Fibroblast of skin of right biceps (primary cell): ENCODE results near the gene DDX54.

Experiments
- DNase-seq: peaks from one replicate; pipeline ENCODE4 v3.0.0-alpha.2; 2013

The DDX54 gene

DNA sequence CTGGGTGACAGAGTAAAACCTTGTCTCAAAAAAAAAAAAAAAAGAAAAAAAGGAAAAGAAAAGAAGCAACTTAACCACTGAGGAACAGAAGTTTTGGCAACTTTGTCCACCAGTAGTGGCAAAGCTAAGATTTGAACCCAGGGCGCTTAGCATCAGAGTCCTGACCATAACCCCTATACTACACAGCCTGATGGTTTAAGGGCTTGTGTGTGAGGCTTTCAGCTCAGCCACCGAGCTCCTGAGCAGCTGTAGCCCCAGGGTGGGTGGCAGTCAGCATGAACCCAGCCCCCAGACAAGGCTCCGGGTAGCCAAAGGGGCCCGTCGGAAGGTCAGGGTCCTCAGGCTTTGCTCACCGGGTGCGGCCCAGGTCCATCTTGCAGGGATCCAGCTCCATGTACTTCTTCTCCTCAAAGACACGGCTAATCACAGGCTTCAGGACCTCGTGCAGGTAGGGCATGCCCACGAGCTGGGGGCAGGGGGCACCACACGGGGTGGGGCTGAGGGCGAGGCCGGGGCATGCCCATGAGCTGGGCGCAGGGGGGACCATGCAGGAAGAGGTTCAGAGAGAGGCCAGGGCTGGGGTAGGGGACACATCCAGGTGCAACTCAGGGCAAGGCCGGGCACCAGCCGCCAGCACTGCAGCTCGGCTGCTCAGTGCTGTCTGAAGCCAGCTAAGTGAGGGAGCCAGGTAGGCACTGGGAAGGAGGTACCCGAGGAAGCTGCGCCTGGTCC is 70.7 kb downstream of the DDX54 start:
- no peak for DNase-seq

DNA sequence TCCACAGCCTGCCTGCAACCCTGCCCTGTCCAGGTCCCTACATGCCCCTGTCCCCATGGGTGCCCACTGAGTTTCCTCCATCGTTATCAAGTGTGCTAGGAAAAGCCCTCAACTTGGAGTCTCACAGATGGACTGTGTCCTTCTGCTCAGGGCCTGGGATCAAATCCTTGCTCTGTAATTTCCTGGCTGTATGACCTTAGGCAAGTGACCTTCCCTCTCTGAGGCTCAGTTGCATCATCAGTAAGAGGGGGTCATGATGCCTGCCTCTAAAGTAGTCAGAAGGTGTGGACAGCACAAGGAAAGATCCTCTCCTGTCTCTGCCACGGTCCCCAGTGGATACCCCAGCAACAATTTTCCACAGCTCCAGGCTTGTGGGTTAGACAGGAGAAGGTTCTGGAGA is 71.9 kb downstream of the DDX54 start:
- DNase-seq, result no peak

DNA sequence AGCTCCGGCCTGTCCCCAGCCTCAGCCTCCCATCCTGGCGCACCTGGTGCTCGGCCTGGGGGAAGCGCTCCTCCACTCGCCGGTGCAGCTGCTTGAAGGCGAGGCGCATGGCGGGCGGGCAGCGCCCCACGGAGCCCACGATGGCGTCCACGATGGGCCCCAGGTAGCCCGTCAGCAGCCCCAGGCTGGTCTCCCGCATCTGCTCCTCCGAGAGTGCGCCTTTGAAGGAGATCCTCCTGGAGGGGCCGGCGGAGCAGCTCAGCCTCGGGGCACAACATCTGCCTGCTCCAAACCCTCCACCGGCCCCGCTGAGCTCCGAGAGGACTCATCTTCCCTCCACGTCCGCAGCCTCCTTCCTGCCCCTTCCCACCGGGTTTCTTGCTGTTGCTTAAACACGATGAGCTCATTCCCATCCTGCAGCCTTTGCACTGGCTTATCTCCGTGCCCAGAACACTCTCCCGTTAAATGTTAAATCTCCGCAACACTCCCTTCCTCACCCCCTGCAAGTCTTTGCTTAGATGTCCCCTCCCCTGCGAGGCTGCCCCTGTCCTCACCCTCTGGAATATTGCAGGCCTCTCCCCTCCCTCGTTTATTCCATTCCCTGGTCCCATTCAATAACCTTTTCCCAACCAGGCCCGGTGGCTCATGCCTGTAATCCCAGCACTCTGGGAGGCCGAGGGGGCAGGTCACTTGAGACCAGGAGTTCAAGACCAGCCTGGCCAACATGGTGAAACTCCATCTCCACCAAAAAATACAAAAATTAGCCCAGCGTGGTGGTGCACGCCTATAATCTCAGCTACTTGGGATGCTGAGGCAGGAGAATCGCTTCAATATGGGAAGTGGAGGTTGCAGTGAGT is 73.0 kb downstream of the DDX54 start:
- no peak for DNase-seq

DNA sequence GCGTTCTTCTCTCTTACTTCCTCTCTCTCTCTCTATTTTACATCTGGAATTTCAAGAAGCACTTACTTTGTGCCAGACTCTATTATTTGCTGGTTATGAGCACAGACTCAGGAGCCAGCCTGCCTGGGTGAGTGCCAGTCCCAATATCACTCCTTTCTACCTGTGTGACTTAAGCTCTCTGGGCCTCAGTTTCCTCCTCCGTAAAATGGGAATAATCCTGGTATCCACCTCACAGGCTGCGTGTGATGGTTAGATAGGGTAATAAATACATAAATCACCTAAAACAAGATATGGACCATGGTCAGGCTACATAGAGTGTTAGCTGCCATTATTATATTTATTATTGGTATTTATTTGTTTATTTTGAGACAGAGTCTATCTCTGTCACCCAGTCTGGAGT is 74.0 kb downstream of the DDX54 start:
- no peak for DNase-seq

DNA sequence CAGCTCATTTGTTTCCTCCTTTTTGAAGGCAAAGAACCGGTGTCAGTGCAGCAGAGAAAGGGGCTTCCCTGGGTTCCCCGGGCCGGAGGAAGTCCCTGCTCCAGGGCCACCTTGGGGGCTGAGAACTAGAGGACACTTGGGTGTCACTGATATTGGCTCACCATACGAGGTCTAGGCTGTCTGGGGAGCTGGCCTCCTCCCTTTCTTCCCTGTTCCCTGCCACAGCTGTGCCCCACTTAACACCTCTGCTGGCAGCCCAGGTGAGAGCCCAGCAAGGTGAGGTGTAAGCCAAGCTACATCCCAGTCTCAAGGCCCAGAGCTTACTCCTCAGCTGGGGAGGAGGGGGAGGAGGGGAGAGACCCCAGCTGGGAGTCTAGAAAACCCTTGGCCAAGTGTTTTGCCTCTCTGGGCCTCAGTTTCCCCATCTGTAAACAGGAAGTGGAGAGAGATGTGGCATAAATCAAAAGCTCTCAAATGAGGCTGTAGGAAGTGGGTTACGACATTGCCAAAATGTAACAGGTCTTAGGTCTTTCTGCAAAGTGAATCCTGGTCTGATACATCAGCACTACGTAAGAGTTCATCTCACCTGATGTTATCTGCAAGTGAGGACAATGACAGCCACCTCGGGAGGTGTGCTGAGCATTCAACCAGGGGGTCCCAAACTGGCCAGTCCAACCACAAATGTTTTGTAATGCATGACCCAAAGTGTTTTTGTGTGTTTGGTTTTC is 75.2 kb downstream of the DDX54 start:
- no peak for DNase-seq

DNA sequence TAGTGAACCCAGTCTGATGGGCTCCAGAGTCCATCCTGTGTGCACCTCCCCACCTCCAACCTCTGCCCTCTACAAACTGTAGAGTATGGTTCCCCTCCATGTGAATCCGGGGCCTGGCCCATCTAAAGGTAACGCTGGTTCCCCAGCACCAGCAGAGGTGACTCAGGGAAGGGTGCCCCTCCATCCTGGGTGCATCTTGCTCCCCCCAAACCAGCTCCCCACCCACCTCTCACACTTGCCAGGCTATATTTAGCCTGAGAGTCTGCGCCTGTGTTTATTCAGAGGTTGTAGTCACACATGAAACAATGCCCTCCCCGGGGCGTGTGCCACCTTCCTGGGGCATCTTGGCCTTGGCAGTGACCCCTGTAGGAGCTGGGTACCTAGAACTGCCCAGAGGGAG is 75.9 kb downstream of the DDX54 start:
- no peak for DNase-seq

DNA sequence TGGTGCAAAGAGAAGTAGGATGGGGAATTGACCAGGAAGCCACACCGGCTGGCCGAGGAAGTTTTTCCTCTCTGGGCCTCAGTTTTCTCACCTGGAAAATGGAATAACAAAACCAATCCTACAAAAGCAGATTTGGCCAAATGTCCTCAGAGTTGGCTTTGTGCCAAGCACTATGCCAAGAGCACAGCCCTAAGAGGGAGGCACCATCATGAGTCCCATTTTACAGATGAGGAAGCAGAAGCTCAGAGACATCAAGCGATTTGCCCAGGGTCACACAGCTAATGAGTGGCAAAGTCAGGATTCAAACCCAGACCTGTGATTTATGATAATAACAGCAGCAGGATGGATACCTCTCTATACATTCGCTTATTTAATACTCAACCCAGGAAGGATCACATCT is 77.0 kb downstream of the DDX54 start:
- no peak for DNase-seq
